ENCODE results near the gene OR6A2. TPM values are rescaled to one million over a fixed set of nuclear protein-coding genes. Genes with fewer than 3 reads are reported as not detected.

Gene OR6A2
- total RNA-seq: not detected in 2 replicates

DNA sequence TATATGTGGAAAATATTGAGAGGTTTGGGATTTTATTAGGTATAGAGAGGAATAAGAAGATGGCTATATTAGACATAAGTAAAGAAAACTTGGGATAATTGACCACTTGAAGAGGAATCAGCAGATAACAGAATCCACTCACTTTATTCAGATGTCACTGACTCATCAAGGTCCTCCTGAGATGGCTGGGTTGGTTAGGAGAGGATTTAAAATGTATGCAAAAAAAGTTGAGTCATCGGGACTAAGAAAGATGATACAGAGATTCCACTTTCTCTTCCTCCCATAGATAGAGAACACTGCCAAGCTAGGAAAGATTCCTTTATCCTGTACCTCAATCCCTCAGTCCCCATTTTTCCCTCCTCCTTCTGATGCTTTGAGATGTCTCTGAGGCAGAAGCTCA, at the start of gene OR6A2:
TSS of gene OR6A2 (minus strand) at position 288 of the 400 bp plus-strand sequence. CDS start 3,981 bp downstream, outside the sequence.

DNA sequence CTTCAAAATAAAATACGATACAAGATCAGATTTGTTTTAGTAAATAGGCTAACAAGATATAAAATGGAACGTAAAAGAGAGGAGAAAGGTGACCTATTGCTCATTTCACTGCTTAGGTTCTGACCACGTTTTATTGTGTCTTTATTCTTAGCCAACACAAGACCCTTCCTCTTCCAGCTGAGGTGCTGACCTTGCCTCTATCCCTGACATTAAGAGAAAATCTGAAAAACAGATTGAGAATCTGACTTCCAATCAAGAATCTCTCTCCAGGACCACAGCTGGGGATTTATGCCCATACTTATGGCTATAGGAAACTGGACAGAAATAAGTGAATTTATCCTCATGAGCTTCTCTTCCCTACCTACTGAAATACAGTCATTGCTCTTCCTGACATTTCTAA, 45.9 kb upstream of the OR6A2 start, which contains the start of gene OR10A5:
TSS of gene OR10A5 (plus strand) at position 301 of the 400 bp plus-strand sequence. CDS start at position 301, 0 bp downstream.

DNA sequence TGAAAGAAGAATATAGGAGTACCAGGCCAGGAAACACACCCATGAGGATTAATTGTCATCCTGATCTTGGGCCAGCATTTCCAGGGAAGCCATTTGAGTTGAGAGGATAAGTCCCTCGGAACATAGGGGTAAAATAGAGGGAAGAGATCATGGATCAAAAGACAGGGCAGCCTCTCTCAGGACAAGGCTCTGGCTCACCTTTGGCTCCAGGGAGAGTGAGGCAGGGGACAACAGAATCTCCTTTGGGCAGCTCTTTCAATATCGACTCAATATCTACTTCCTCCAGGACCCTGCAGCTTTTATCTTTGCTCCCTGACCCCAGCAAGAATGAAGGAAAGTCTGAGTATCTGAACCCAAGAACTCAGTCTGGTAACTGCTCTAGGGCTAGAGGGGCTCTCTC, 16.8 kb downstream of the OR6A2 start, which contains the start of gene OR2AG1:
TSS of gene OR2AG1 (plus strand) at position 301 of the 400 bp plus-strand sequence. CDS start 2,018 bp downstream, outside the sequence.

DNA sequence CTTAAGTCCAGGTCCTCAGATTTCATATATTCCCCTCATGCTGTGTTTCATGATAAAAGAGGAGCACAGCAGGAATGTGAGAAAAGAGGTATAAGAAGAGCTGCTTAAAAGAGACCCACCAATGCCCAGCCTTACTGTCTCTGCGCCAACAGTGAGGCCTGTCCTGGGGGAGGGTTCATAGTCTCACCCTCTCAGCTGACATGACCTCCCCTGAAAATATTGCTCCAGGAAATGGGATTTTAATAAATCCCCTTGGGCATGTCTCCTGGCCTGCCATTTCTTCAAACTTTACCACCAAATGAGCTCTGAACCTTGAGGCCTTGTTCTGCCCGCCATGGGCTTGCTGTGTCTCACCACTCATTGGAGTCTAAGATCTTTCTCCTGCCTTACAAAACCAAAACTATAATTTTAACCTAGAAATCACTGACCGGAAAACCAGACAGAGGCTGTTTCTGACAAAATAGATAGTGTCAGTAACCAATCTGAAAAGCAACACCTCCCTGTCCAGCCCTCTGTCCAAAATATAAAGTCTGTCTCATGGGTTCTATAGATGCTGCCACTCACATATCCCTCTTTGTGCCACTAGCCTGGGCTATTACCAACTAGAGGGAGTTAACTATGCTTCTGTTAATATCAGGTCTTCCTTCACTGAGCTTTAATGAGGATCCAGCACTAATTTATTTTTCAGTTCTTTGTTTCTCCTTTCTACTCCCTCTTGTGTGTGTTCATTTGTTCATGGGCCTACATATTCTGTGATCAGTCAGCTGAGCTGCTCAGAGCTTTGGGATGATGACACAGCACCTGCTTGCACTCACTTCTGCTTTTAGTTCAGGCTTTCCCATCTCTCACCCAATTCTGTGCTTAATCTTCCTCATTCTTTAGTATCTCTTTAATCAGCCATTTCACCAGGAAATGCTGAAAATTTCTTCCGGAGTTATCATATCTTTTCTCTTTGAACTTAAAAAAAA, 27.3 kb downstream of the OR6A2 start, which contains the start of gene OR2AG2:
TSS of gene OR2AG2 (minus strand) at position 51 of the 968 bp plus-strand sequence. CDS start 3,019 bp downstream, outside the sequence.

Other genes with a start within 250 kb of the OR6A2 start
- gene RRP8, start 196.1 kb downstream of the OR6A2 start, total RNA-seq: 14.4 and 16.6 TPM in 2 replicates
- gene ILK, start 195.9 kb downstream of the OR6A2 start, total RNA-seq: 85.4 and 121 TPM in 2 replicates
- gene TAF10, start 187.5 kb downstream of the OR6A2 start, total RNA-seq: 86.1 and 117 TPM in 2 replicates
- gene TPP1, start 180.3 kb downstream of the OR6A2 start, total RNA-seq: 20.5 and 21.9 TPM in 2 replicates
- 0.16 and 0.27 TPM in 2 replicates for gene DCHS1, start 143.9 kb downstream of the OR6A2 start, total RNA-seq
- 54.1 and 63.7 TPM in 2 replicates for gene MRPL17, start 116.3 kb downstream of the OR6A2 start, total RNA-seq
- gene OR2AG2, start 27.7 kb downstream of the OR6A2 start, total RNA-seq: 0.11 TPM in 1 of 2 replicates, not detected in the other
- not detected in 2 replicates for gene OR2AG1, start 16.7 kb downstream of the OR6A2 start, total RNA-seq
- not detected in 2 replicates for gene OR10A5, start 46.0 kb upstream of the OR6A2 start, total RNA-seq
- not detected in 2 replicates for gene OR10A2, start 63.4 kb upstream of the OR6A2 start, total RNA-seq
- gene OR10A4, start 76.9 kb upstream of the OR6A2 start, total RNA-seq: not detected in 2 replicates
- not detected in 2 replicates for gene OR2D2, start 92.8 kb upstream of the OR6A2 start, total RNA-seq
- not detected in 2 replicates for gene OR2D3, start 121.3 kb upstream of the OR6A2 start, total RNA-seq
- 3.8 and 5.3 TPM in 2 replicates for gene ZNF215, start 126.7 kb upstream of the OR6A2 start, total RNA-seq
- 1.1 and 2.1 TPM in 2 replicates for gene ZNF214, start 220.7 kb upstream of the OR6A2 start, total RNA-seq
- 0.04 and 0.08 TPM in 2 replicates for gene NLRP14, start 220.8 kb upstream of the OR6A2 start, total RNA-seq